ENCODE measurements around the gene IDH1. TPM values are rescaled to one million over a fixed set of nuclear protein-coding genes. Genes with fewer than 3 reads are reported as not detected.

The IDH1 gene
- total RNA-seq, 1 donor from 2014 or later: 47.4 TPM

GRCh38 chr2:208280933-208281332 lies 26.1 kb upstream of the IDH1 start:
- H3K27ac ChIP-seq: no peak overlapping the region
- TF ChIP-seq CTCF (IDR thresholded peaks at IDR 0.05) (no peak), POLR2AphosphoS5 (IDR thresholded peaks at IDR 0.05; ENCODE audit: insufficient read depth in 1 of 2, low read depth in 1 of 2) (no peak), POLR2A (IDR thresholded peaks at IDR 0.05) (no peak)
- intact Hi-C loops (cut with DNase I): no loop called here
- DNase-seq (ENCODE audit: extremely low spot score in 2 of 2): no peak
- H3K9me3 ChIP-seq: no peaks in the 10 kb centered on the region
- H3K4me3 ChIP-seq: no peak overlapping the region
- no peaks in the 10 kb centered on the region for H3K27me3 ChIP-seq
- H3K36me3 ChIP-seq: peaks cover 0 to 51% of the 10 kb centered on the region in 2 donors
- no peaks in the 10 kb centered on the region for H3K4me1 ChIP-seq

GRCh38 chr2:208280234-208280633 lies 25.4 kb upstream of the IDH1 start:
- H3K9me3 ChIP-seq: no peaks in the 10 kb centered on the region
- H3K27me3 ChIP-seq: no peaks in the 10 kb centered on the region
- intact Hi-C loops (cut with DNase I): no loop called here
- H3K27ac ChIP-seq: no peak overlapping the region
- DNase-seq (ENCODE audit: extremely low spot score in 2 of 2): no peak
- peaks cover 0 to 53% of the 10 kb centered on the region in 2 donors for H3K36me3 ChIP-seq
- no peaks in the 10 kb centered on the region for H3K4me1 ChIP-seq
- TF ChIP-seq CTCF (IDR thresholded peaks at IDR 0.05): no peak
- TF ChIP-seq POLR2AphosphoS5 (IDR thresholded peaks at IDR 0.05; ENCODE audit: insufficient read depth in 1 of 2, low read depth in 1 of 2): no peak
- TF ChIP-seq POLR2A (IDR thresholded peaks at IDR 0.05): no peak
- no peak overlapping the region for H3K4me3 ChIP-seq

- Histone ChIP-seq H3K36me3 (peaks cover 0 to 62% of the 10 kb centered on the region in 2 donors), H3K27ac (no peak overlapping the region), H3K4me3 (no peak overlapping the region), H3K9me3 (no peaks in the 10 kb centered on the region), H3K4me1 (no peaks in the 10 kb centered on the region), H3K27me3 (no peaks in the 10 kb centered on the region)
- intact Hi-C loops (cut with DNase I): no loop called here
- no peak for DNase-seq (ENCODE audit: extremely low spot score in 2 of 2)
- TF ChIP-seq CTCF (IDR thresholded peaks at IDR 0.05): no peak
- TF ChIP-seq POLR2AphosphoS5 (IDR thresholded peaks at IDR 0.05; ENCODE audit: insufficient read depth in 1 of 2, low read depth in 1 of 2): no peak
- no peak for TF ChIP-seq POLR2A (IDR thresholded peaks at IDR 0.05)
Observed at GRCh38 chr2:208279236-208279635, 24.4 kb upstream of the IDH1 start.

GRCh38 chr2:208278549-208278948 lies 23.7 kb upstream of the IDH1 start:
- Histone ChIP-seq H3K4me1 (no peaks in the 10 kb centered on the region), H3K27ac (no peak overlapping the region), H3K36me3 (peaks cover 0 to 69% of the 10 kb centered on the region in 2 donors), H3K9me3 (no peaks in the 10 kb centered on the region), H3K27me3 (no peaks in the 10 kb centered on the region), H3K4me3 (no peak overlapping the region)
- no peak for TF ChIP-seq CTCF (IDR thresholded peaks at IDR 0.05)
- no peak for TF ChIP-seq POLR2A (IDR thresholded peaks at IDR 0.05)
- TF ChIP-seq POLR2AphosphoS5 (IDR thresholded peaks at IDR 0.05; ENCODE audit: insufficient read depth in 1 of 2, low read depth in 1 of 2): no peak
- no peak for DNase-seq (ENCODE audit: extremely low spot score in 2 of 2)
- intact Hi-C loops (cut with DNase I): no loop called here

GRCh38 chr2:208274748-208275147 lies 19.9 kb upstream of the IDH1 start:
- H3K9me3 ChIP-seq: no peaks in the 10 kb centered on the region
- TF ChIP-seq POLR2A (IDR thresholded peaks at IDR 0.05) (no peak), CTCF (IDR thresholded peaks at IDR 0.05) (no peak), POLR2AphosphoS5 (IDR thresholded peaks at IDR 0.05; ENCODE audit: insufficient read depth in 1 of 2, low read depth in 1 of 2) (no peak)
- no peak overlapping the region for H3K4me3 ChIP-seq
- no peak for DNase-seq (ENCODE audit: extremely low spot score in 2 of 2)
- H3K4me1 ChIP-seq: peaks cover 2% of the 10 kb centered on the region
- peaks cover 0 to 53% of the 10 kb centered on the region in 2 donors for H3K36me3 ChIP-seq
- intact Hi-C loops (cut with DNase I): no loop called here
- no peaks in the 10 kb centered on the region for H3K27me3 ChIP-seq
- H3K27ac ChIP-seq: no peak overlapping the region

All from vagina (tissue), 2 donors.